ENCODE measurements around the gene LIMS4. TPM values are rescaled to one million over a fixed set of nuclear protein-coding genes. Genes with fewer than 3 reads are reported as not detected.
"Not testable (repeated sequence)": the region's sequence is repeated elsewhere in the genome, so short reads cannot be mapped to it uniquely, and the experiment has no call there.

The LIMS4 gene
- total and polyA plus RNA-seq, 2 of the 8 experiments (the other 6 are each of a cell fraction or from before 2014, with no cell fraction given) = 0.44 TPM; not detected in 1

- H3K79me2 ChIP-seq (ENCODE audit: control insufficient read depth in 1 of 2, insufficient read depth in 2 of 2, low read length in 2 of 2); DNase-seq (ENCODE audit: low read depth in 1 of 2, low spot score in 2 of 2); POLR2A ChIA-PET (ENCODE audit: partially characterized antibody); H2AFZ ChIP-seq (ENCODE audit: low read length); H3K56ac ChIP-seq (replicated peaks; ENCODE audit: insufficient read length, low read depth, low read length); H3K27ac ChIP-seq (ENCODE audit: low read depth, low read length); H4K91ac ChIP-seq (replicated peaks; ENCODE audit: insufficient read length, low read length); H2BK120ac ChIP-seq (replicated peaks; ENCODE audit: low read depth, low read length); H3K4me1 ChIP-seq (replicated peaks in 1 of 4; ENCODE audit: control insufficient read depth in 3 of 4, insufficient read depth in 4 of 4, low read length in 3 of 4); H2AK5ac ChIP-seq (ENCODE audit: low read depth, low read length); H3K23ac ChIP-seq (ENCODE audit: insufficient read length); CTCF ChIA-PET (ENCODE audit: partially characterized antibody); H3K27me3 ChIP-seq (replicated peaks in 1 of 4; ENCODE audit: control insufficient read depth in 3 of 4, extremely low read depth in 1 of 4, insufficient read depth in 3 of 4, low read length in 3 of 4); H3K4ac ChIP-seq (replicated peaks; ENCODE audit: insufficient read length, low read depth, low read length); FAIRE-seq; H4K8ac ChIP-seq (ENCODE audit: extremely low read depth, insufficient read depth, low read length); H3K14ac ChIP-seq (ENCODE audit: insufficient read length); H4K20me1 ChIP-seq (replicated peaks in 1 of 2; ENCODE audit: control insufficient read depth in 1 of 2, insufficient read depth in 2 of 2, low read length in 2 of 2); H3K36me3 ChIP-seq (ENCODE audit: control insufficient read depth in 2 of 4, insufficient read depth in 4 of 4, low read length in 3 of 4); H2BK12ac ChIP-seq (ENCODE audit: low read depth, low read length); H3K9ac ChIP-seq (replicated peaks in 1 of 4; ENCODE audit: extremely low read depth in 1 of 4, low read depth in 3 of 4, low read length in 3 of 4); H3K4me3 ChIP-seq (ENCODE audit: extremely low read depth in 1 of 4, insufficient read depth in 2 of 4, low read depth in 3 of 4, low read length in 4 of 4); H2BK5ac ChIP-seq (ENCODE audit: low read depth, low read length); H3K18ac ChIP-seq (ENCODE audit: extremely low read depth, low read length); H3K9me3 ChIP-seq (ENCODE audit: insufficient read depth in 2 of 2, low read depth in 1 of 2, low read length in 1 of 2); H3K23me2 ChIP-seq (ENCODE audit: low read depth, low read length); H3K79me1 ChIP-seq (ENCODE audit: low read depth, low read length); H2BK20ac ChIP-seq (ENCODE audit: low read length); H3K4me2 ChIP-seq (ENCODE audit: insufficient read depth in 1 of 2, low read depth in 2 of 2, low read length in 2 of 2); H2BK15ac ChIP-seq (ENCODE audit: low read length); H4K5ac ChIP-seq (ENCODE audit: insufficient read length, low read depth, low read length): not testable (repeated sequence)
- WGBS, 2 experiments (ENCODE audit: extremely low coverage in 1 of 2, insufficient coverage in 1 of 2, insufficient read length in 1 of 2, insufficient replicate concordance in 2 of 2, low coverage in 1 of 2, low lambda C conversion rate in 2 of 2, missing lambda C conversion rate in 1 of 2) = no CpG with 5 or more reads among the region's 2 CpGs
These were observed 67.6 kb downstream of the LIMS4 start for GRCh38 chr2:110404988-110405387.

- H3K4me3 ChIP-seq (ENCODE audit: extremely low read depth in 1 of 4, insufficient read depth in 2 of 4, low read depth in 3 of 4, low read length in 4 of 4); H3K56ac ChIP-seq (replicated peaks; ENCODE audit: insufficient read length, low read depth, low read length); H3K23me2 ChIP-seq (ENCODE audit: low read depth, low read length); DNase-seq (ENCODE audit: low read depth in 1 of 2, low spot score in 2 of 2); H3K23ac ChIP-seq (ENCODE audit: insufficient read length); H3K18ac ChIP-seq (ENCODE audit: extremely low read depth, low read length); H3K27me3 ChIP-seq (replicated peaks in 1 of 4; ENCODE audit: control insufficient read depth in 3 of 4, extremely low read depth in 1 of 4, insufficient read depth in 3 of 4, low read length in 3 of 4); H3K36me3 ChIP-seq (ENCODE audit: control insufficient read depth in 2 of 4, insufficient read depth in 4 of 4, low read length in 3 of 4); H3K14ac ChIP-seq (ENCODE audit: insufficient read length); H2AK5ac ChIP-seq (ENCODE audit: low read depth, low read length); H2BK5ac ChIP-seq (ENCODE audit: low read depth, low read length); H3K4ac ChIP-seq (replicated peaks; ENCODE audit: insufficient read length, low read depth, low read length); H2BK120ac ChIP-seq (replicated peaks; ENCODE audit: low read depth, low read length); CTCF ChIA-PET (ENCODE audit: partially characterized antibody); FAIRE-seq; H4K20me1 ChIP-seq (replicated peaks in 1 of 2; ENCODE audit: control insufficient read depth in 1 of 2, insufficient read depth in 2 of 2, low read length in 2 of 2); H4K8ac ChIP-seq (ENCODE audit: extremely low read depth, insufficient read depth, low read length); H3K79me2 ChIP-seq (ENCODE audit: control insufficient read depth in 1 of 2, insufficient read depth in 2 of 2, low read length in 2 of 2); H4K5ac ChIP-seq (ENCODE audit: insufficient read length, low read depth, low read length); H3K27ac ChIP-seq (ENCODE audit: low read depth, low read length); H2AFZ ChIP-seq (ENCODE audit: low read length); POLR2A ChIA-PET (ENCODE audit: partially characterized antibody); H2BK20ac ChIP-seq (ENCODE audit: low read length); H3K79me1 ChIP-seq (ENCODE audit: low read depth, low read length); H2BK12ac ChIP-seq (ENCODE audit: low read depth, low read length); H3K9ac ChIP-seq (replicated peaks in 1 of 4; ENCODE audit: extremely low read depth in 1 of 4, low read depth in 3 of 4, low read length in 3 of 4); H2BK15ac ChIP-seq (ENCODE audit: low read length); H3K9me3 ChIP-seq (ENCODE audit: insufficient read depth in 2 of 2, low read depth in 1 of 2, low read length in 1 of 2); H3K4me2 ChIP-seq (ENCODE audit: insufficient read depth in 1 of 2, low read depth in 2 of 2, low read length in 2 of 2); H3K4me1 ChIP-seq (replicated peaks in 1 of 4; ENCODE audit: control insufficient read depth in 3 of 4, insufficient read depth in 4 of 4, low read length in 3 of 4); H4K91ac ChIP-seq (replicated peaks; ENCODE audit: insufficient read length, low read length): not testable (repeated sequence)
- WGBS, 2 experiments (ENCODE audit: extremely low coverage in 1 of 2, insufficient coverage in 1 of 2, insufficient read length in 1 of 2, insufficient replicate concordance in 2 of 2, low coverage in 1 of 2, low lambda C conversion rate in 2 of 2, missing lambda C conversion rate in 1 of 2) = no CpG with 5 or more reads among the region's 1 CpG
These were observed 68.4 kb downstream of the LIMS4 start for GRCh38 chr2:110404246-110404645.

All from H1 (cell line).